ENCODE measurements around the gene ANKRD52.
A peak's percentile ranks its signal among the peaks of the same experiment; 100 is the strongest.
"Not testable (repeated sequence)": the region's sequence is repeated elsewhere in the genome, so short reads cannot be mapped to it uniquely, and the experiment has no call there.

The ANKRD52 gene

DNA sequence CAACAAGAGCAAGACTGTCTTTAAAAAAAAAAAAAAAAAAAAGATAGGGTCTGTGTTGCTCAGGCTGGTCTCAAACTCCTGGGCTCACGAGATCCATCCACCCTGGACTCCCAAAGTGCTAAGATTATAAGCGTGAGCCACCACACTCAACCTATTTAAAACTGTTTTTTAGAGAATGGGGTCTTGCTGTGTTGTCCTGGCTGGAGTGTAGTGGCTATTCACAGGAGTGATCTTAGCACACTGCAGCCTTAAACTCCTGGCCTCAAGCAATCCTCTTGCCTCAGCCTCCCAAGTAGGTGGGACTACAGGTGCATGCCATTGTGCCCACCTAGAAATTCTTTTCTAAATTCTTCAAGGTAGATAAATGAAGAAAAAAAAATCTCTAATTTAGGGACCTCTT, 16.1 kb upstream of the ANKRD52 start:
- no peak for DNase-seq (ENCODE audit: low spot score)
- in situ Hi-C loops (cut with MboI; ENCODE audit: low sequenced_read_pairs, unreplicated experiment) = no loop called here
- TF ChIP-seq, protein P1, sequence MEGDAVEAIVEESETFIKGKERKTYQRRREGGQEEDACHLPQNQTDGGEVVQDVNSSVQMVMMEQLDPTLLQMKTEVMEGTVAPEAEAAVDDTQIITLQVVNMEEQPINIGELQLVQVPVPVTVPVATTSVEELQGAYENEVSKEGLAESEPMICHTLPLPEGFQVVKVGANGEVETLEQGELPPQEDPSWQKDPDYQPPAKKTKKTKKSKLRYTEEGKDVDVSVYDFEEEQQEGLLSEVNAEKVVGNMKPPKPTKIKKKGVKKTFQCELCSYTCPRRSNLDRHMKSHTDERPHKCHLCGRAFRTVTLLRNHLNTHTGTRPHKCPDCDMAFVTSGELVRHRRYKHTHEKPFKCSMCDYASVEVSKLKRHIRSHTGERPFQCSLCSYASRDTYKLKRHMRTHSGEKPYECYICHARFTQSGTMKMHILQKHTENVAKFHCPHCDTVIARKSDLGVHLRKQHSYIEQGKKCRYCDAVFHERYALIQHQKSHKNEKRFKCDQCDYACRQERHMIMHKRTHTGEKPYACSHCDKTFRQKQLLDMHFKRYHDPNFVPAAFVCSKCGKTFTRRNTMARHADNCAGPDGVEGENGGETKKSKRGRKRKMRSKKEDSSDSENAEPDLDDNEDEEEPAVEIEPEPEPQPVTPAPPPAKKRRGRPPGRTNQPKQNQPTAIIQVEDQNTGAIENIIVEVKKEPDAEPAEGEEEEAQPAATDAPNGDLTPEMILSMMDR (IDR thresholded peaks at IDR 0.05; ENCODE audit: borderline replicate concordance, control extremely low read depth, extremely low read depth, insufficient read depth, missing control alignments) = no peak

DNA sequence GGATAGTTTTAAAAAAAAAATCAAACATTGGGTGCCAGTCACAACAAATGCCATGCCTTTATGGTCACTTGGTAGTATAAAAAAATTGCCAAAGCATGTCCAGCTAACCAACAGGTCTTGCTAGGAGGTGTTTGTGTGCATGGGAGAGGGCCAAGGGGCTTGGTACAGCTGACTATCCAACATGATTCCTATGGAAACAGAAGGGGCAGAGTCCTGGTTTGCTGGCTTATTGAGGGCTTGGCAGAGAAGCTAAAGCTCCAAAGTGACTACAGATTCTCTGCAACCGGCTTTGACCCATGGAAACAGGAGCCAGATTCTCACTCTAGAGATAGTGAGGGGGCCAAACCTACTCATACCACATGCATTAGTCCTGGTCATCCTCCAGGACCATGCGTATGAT, 14.3 kb upstream of the ANKRD52 start:
- in situ Hi-C loops (cut with MboI; ENCODE audit: low sequenced_read_pairs, unreplicated experiment); DNase-seq (ENCODE audit: low spot score): not testable (repeated sequence)

DNA sequence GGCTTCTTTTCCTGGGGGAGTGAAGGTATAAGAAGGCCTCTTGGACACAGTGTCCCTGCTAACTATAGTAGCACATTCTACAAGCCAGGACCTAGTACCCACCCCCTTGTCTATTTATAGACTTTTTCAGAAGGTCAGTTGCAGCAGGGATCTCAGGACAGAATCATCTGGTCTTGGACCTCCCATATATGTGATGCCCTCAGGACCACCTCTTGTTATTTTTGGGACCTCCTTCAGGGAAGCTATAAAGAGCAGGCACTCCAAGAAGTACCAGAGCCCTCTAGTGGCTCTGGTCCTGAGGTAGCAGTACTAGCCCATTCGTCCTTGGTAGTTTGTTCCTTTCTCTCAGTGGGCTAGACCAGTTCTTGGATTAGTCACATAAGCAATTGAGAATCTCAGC, 12.8 kb upstream of the ANKRD52 start:
- no peak for DNase-seq (ENCODE audit: low spot score)
- in situ Hi-C loops (cut with MboI; ENCODE audit: low sequenced_read_pairs, unreplicated experiment) = no loop called here
- TF ChIP-seq, protein P1 (IDR thresholded peaks at IDR 0.05; ENCODE audit: borderline replicate concordance, control extremely low read depth, extremely low read depth, insufficient read depth, missing control alignments) = peak; percentile 44

DNA sequence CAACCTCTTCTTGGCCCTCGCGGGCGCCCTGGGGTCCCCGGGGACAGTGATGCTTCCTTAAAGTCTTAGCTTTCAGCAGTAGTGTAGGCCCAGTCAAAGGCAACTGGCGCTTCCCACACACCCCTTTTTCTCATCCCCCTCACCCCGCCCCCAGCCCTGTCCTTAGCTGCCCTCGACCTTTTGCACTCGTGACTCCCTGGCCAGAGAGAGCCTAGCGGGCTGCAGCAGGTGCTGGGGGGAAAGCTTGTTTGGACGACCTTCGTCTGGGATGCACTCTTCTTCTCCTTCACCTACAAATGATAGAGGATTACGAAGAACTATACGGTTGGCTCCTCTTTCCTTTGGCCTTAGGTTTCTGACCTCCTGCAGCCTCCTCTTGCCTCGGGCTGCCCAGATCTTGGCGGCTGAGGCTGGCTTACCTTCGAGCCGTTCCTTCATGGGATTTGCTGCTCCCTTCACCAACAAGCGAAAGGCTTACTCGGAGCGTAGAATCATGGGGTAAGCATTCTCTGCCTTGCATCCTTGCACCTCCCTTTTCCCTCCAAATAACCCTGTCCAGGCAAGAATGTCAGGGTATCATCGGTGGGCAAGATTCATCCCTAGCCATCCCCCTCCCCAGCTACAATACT, 9.4 kb upstream of the ANKRD52 start:
- in situ Hi-C loops (cut with MboI; ENCODE audit: low sequenced_read_pairs, unreplicated experiment) = no loop called here
- DNase-seq (ENCODE audit: low spot score) = peak; percentile 54
- TF ChIP-seq, protein P1 (IDR thresholded peaks at IDR 0.05; ENCODE audit: borderline replicate concordance, control extremely low read depth, extremely low read depth, insufficient read depth, missing control alignments) = no peak

DNA sequence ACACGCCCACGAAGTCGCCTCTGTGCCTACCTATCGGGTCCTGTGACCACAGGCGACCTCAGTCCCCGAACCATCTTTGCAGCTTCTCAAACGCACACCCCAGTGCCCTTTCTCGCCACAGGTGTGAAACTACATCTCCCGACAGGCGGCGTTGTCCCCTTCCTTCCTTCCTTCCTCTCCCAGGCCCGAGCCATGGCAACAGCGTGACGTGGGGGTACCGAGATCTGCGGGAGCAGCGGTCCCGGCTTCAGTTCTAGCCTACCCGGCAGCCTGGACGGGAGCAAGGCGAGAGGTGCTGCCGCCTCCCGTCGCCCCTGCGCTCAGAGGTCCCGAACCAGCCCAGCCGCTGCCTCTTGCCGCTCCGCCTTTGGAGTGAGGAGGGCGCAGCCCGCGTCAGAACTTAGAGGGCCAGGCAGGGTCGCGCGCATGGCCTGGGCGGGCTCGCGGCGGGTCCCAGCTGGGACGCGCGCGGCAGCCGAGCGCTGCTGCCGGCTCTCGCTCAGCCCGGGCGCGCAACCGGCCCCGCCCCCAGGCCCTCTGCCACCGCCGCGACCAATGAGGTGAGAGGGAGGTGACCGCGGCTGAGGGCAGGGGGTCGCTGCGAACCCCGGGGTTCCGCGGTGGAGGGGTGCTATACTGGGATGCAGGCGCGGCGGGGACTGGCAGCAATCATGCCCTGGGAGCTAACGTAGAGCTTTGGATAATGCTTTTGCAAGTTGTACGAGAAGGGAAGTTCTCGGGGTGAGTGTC, 8.7 kb upstream of the ANKRD52 start, which contains the start of gene COQ10A:
Gene COQ10A (plus strand): TSS at position 250 of the 750 bp plus-strand sequence. CDS start 177 bp downstream, at position 427.
- peak; percentile 96 for DNase-seq (ENCODE audit: low spot score)
- in situ Hi-C loops (cut with MboI; ENCODE audit: low sequenced_read_pairs, unreplicated experiment) = no loop called here
- TF ChIP-seq, protein P1 (IDR thresholded peaks at IDR 0.05; ENCODE audit: borderline replicate concordance, control extremely low read depth, extremely low read depth, insufficient read depth, missing control alignments) = peak; percentile 31

DNA sequence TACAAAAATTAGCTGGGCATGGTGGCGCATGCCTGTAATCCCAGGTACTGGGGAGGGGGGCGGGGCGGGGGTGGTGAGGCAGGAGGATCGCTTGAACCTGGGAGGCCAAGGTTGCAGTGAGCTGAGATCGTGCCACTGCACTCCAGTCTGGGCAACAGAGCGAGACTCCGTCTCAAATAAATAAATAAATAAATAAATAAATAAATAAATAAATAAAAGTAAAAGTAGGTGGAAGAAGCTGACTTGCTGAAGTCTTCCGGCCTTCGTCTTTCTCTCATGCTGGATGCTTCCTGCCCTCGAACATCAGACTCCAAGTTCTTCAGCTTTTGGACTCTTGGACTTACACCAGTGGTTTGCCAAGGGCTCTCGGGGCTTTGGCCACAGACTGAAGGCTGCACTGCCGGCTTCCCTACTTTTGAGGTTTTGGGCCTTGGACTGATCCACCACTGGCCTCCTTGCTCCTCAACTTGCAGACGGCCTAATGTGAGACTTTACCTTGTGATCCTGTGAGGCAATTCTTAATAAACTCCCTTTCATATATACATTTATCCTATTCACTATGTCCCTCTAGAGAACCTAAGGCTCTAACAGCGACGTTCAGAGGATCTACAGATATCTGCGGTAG, 8.0 kb upstream of the ANKRD52 start:
- in situ Hi-C loops (cut with MboI; ENCODE audit: low sequenced_read_pairs, unreplicated experiment); DNase-seq (ENCODE audit: low spot score): not testable (repeated sequence)

DNA sequence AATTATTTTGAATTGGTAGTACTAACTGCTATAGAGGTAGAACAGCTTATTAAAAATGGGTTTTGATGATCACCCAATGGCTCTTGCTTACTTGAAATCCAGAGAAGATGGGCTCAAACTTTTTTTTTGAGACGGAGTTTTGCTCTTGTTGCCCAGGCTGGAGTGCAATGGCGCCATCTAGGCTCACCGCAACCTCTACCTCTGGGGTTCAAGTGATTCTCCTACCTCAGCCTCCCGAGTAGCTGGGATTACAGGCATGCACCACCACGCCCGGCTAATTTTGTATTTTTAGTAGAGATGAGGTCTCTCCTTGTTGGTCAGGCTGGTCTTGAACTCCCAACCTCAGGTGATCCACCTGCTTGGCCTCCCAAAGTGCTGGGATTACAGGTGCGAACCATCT, 4.8 kb upstream of the ANKRD52 start:
- in situ Hi-C loops (cut with MboI; ENCODE audit: low sequenced_read_pairs, unreplicated experiment); DNase-seq (ENCODE audit: low spot score): not testable (repeated sequence)

DNA sequence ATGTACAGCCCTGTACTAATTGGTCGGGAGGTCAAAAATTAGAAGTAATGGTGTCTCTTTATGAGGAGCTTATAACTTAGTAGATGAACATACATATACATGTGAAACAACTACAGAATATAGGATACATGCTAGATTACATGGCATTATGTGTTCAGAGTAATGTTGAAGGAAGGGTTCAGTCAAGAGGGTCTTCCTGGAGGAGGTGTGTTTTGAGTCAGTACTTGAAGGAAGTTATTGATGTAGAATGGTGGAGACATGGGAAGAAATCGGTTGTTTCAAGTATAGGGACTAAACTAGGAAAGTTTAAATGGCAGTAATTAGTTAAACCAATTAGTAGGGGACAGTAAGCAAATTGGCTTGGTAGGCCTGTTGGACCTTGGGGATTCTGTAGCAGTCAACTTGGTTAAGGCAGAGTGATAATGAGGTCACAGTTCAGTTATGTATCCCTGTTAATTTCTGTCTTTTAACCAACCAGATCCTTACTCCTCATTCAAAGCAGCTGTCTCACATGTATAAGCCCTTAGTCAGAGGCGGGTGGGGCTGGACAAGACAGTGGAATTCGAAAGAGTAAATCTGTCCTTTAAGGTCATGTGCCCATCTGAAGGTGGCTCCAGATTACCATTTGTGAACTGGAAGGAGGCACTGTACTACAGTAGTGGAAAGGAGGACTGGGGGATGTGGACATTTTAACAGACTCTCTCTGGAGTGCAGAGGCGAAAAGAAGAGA, 3.5 kb upstream of the ANKRD52 start:
- in situ Hi-C loops (cut with MboI; ENCODE audit: low sequenced_read_pairs, unreplicated experiment) = no loop called here
- TF ChIP-seq, protein P1 (IDR thresholded peaks at IDR 0.05; ENCODE audit: borderline replicate concordance, control extremely low read depth, extremely low read depth, insufficient read depth, missing control alignments) = no peak
- DNase-seq (ENCODE audit: low spot score) = no peak
